ENCODE measurements around the gene SAC3D1.

DNA sequence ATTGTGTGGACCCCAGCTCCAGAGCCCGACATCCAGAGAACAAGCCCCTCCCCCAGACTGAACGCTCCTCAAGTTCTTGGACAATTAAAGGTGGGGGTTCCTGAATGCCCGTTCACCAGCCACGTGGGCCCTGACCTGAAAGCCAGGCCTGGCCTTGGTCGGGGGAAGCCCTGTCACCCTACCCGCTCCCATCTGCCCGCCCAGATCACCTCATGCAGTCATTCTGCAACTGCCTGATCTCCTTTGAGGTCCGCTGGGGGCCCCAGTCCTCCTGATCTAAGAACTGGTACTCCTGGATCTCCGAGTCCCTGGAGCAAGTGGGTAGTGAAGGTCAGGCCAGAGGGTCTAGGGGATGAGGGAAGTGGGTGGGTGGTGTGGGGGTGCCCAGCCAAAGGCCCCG is 26.4 kb downstream of the SAC3D1 start:
- TF ChIP-seq, protein P1, sequence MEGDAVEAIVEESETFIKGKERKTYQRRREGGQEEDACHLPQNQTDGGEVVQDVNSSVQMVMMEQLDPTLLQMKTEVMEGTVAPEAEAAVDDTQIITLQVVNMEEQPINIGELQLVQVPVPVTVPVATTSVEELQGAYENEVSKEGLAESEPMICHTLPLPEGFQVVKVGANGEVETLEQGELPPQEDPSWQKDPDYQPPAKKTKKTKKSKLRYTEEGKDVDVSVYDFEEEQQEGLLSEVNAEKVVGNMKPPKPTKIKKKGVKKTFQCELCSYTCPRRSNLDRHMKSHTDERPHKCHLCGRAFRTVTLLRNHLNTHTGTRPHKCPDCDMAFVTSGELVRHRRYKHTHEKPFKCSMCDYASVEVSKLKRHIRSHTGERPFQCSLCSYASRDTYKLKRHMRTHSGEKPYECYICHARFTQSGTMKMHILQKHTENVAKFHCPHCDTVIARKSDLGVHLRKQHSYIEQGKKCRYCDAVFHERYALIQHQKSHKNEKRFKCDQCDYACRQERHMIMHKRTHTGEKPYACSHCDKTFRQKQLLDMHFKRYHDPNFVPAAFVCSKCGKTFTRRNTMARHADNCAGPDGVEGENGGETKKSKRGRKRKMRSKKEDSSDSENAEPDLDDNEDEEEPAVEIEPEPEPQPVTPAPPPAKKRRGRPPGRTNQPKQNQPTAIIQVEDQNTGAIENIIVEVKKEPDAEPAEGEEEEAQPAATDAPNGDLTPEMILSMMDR (IDR thresholded peaks at IDR 0.05): no peak
- TF ChIP-seq POLR2A (IDR thresholded peaks at IDR 0.05): no peak

Data from Peyer's patch (tissue), 4 donors.